GM12878 (cell line): ENCODE results near the gene PREP. TPM values are rescaled to one million over a fixed set of nuclear protein-coding genes. Genes with fewer than 3 reads are reported as not detected.

Experiments used
- ATAC-seq: fragments of 200-7000 bp; cut with Tn5 transposase; 3 replicates; pipeline ENCODE4 v1.9.1; 2020; ENCODE audit warnings: mild to moderate bottlenecking, moderate library complexity
- BruUV-seq: library from RNA; stranded (reverse); fragments of 400-500 nt; replicated peaks from 2 replicates; lab custom pipeline; 2021; lab: Mats Ljungman, UMichigan
- CTCF ChIA-PET: fragments of 300-600 bp; sonication (Branson Sonifier 250); formaldehyde crosslinking; extraction: SDS; loops from one replicate; lab custom pipeline; 2021; ENCODE audit warnings: inconsistent platforms; lab: Yijun Ruan, JAX
- POLR2A ChIA-PET: fragments of 350-600 bp; formaldehyde crosslinking; extraction: SDS; loops from one replicate; lab custom pipeline; 2021; ENCODE audit warnings: inconsistent platforms; lab: Charles Lee
- RAD21 ChIA-PET: fragments of 300-600 bp; sonication (Branson Sonifier 250); formaldehyde crosslinking; loops from one replicate; lab custom pipeline; 2023; ENCODE audit warnings: antibody characterized with exemption; ENCODE audit not compliant: unreplicated experiment; lab: Charles Lee
- SMC1A ChIA-PET: fragments of 300-600 bp; sonication (Branson Sonifier 250); formaldehyde crosslinking; loops from one replicate; lab custom pipeline; 2023; ENCODE audit not compliant: unreplicated experiment, uncharacterized antibody; lab: Charles Lee
- DNase-seq: peaks from one replicate; pipeline ENCODE4 v3.0.0-alpha.2; 2011; ENCODE audit warnings: low read depth, low spot score
- FAIRE-seq: peaks from 3 replicates; lab custom pipeline; 2011; peaks lifted over from hg19 to GRCh38; lab: Jason Lieb, UNC
- H2AFZ ChIP-seq: 2 replicates; pipeline ENCODE4 v1.6.0; 2011; ENCODE audit warnings: low read depth, low read length, control low read depth; ENCODE audit not compliant: control insufficient read depth
- H3K27ac ChIP-seq: 2 replicates; pipeline ENCODE4 v1.5.1; 2011; ENCODE audit warnings: control low read depth; ENCODE audit not compliant: control insufficient read depth, insufficient read depth
- H3K27me3 ChIP-seq, 2 experiments: replicated peaks in 1 of 2; 2 replicates each; pipeline versions ENCODE4 v1.6.0 to v1.6.1; 2011; ENCODE audit warnings: low read length in 1 of 2; ENCODE audit not compliant: control insufficient read depth in 2 of 2, insufficient read depth in 2 of 2
- H3K36me3 ChIP-seq, 2 experiments: 2 replicates each; pipeline ENCODE4 v1.5.1; 2011; ENCODE audit warnings: low read length in 1 of 2; ENCODE audit not compliant: control insufficient read depth in 2 of 2, insufficient read depth in 2 of 2
- H3K4me1 ChIP-seq: 2 replicates; pipeline ENCODE4 v1.6.1; 2011; ENCODE audit warnings: mild to moderate bottlenecking, low read length, moderate library complexity, mixed read lengths; ENCODE audit not compliant: control insufficient read depth, insufficient read depth
- H3K4me2 ChIP-seq: 2 replicates; pipeline ENCODE4 v1.6.0; 2011; ENCODE audit warnings: control low read depth; ENCODE audit not compliant: control insufficient read depth, insufficient read depth
- H3K4me3 ChIP-seq: fragments of 200-600 bp; sonication (generic); 2 replicates; pipeline ENCODE4 v1.5.1; 2016
- H3K79me2 ChIP-seq: 2 replicates; pipeline ENCODE4 v1.6.0; 2011; ENCODE audit warnings: low read length; ENCODE audit not compliant: control insufficient read depth, insufficient read depth
- H3K9ac ChIP-seq: 2 replicates; pipeline ENCODE4 v1.8.0; 2011; ENCODE audit warnings: low read length, control low read depth, mixed read lengths; ENCODE audit not compliant: control insufficient read depth, insufficient read depth
- H3K9me3 ChIP-seq: replicated peaks from 3 replicates; pipeline ENCODE4 v1.5.1; 2011; ENCODE audit warnings: mild to moderate bottlenecking, low read length; ENCODE audit not compliant: control insufficient read depth, insufficient read depth
- H4K20me1 ChIP-seq: 2 replicates; pipeline ENCODE4 v1.6.0; 2011; ENCODE audit not compliant: control insufficient read depth, insufficient read depth
- ASH2L ChIP-seq: fragments of 300-600, 200-600 bp; sonication (generic); IDR thresholded peaks from 2 replicates; pipeline ENCODE4 v1.6.1; 2017; ENCODE audit warnings: low read depth, mild to moderate bottlenecking, borderline replicate concordance
- BACH1 ChIP-seq: fragments of 450-650 bp; IDR thresholded peaks from 2 replicates; pipeline ENCODE4 v1.6.1; 2017; ENCODE audit warnings: mild to moderate bottlenecking, borderline replicate concordance
- NFYA ChIP-seq: IDR thresholded peaks from 2 replicates; pipeline ENCODE4 v1.6.1; 2011; ENCODE audit warnings: low read depth, mild to moderate bottlenecking, low read length, improper control_type of control experiment, borderline replicate concordance
- POLR2A ChIP-seq: IDR thresholded peaks from 2 replicates; pipeline ENCODE4 v1.6.1; 2011; ENCODE audit warnings: low read depth, mild to moderate bottlenecking, low read length
- POLR2AphosphoS5 ChIP-seq: IDR thresholded peaks from 2 replicates; pipeline ENCODE4 v1.6.1; 2011; ENCODE audit warnings: mild to moderate bottlenecking, low read length, inconsistent platforms
- TCF7 ChIP-seq: IDR thresholded peaks from 2 replicates; pipeline ENCODE4 v1.6.1; 2014; ENCODE audit warnings: antibody characterized with exemption, borderline replicate concordance
- ZNF24 ChIP-seq: fragments of 450-650 bp; IDR thresholded peaks from 2 replicates; pipeline ENCODE4 v1.6.1; 2017; ENCODE audit warnings: antibody characterized with exemption, mild to moderate bottlenecking
- ZNF384 ChIP-seq: IDR thresholded peaks from 2 replicates; pipeline ENCODE4 v1.6.1; 2012; ENCODE audit warnings: low read depth, mild to moderate bottlenecking, low read length, improper control_type of control experiment, borderline replicate concordance
- ZSCAN29 ChIP-seq: fragments of 450-650 bp; IDR thresholded peaks from 2 replicates; pipeline ENCODE4 v1.6.1; 2017; ENCODE audit warnings: mild to moderate bottlenecking, moderate library complexity
- WGBS: methylation state at CpG from one replicate; pipeline ENCODE4 v1.1.6; 2016; ENCODE audit warnings: low lambda C conversion rate; ENCODE audit not compliant: insufficient replicate concordance, insufficient coverage; ENCODE audit errors: missing lambda C conversion rate; 5-methylcytosine and 5-hydroxymethylcytosine counted together
- in situ Hi-C: fragments of 300-500 bp; cut with MboI; formaldehyde crosslinking; loops from 9 replicates; pipeline ENCODE4 v1.14.3; 2018; ENCODE audit warnings: mixed read lengths
- intact Hi-C: fragments of 100-400 bp; cut with micrococcal nuclease; formaldehyde crosslinking; loops from one replicate; pipeline ENCODE4 v1.14.2; 2022; ENCODE audit not compliant: unreplicated experiment
- polyA plus RNA-seq, 11 experiments: library from polyadenylated mRNA; depleted of rRNA in 4 of 11; unstranded in 6 of 11; stranded (reverse) in 5 of 11; fragments of >200 nt; fragmentation: Nextera tagmentation in 4 of 11; fragmentation: Illumina TruSeq in 1 of 11; extraction: Ambion mirVana in 4 of 11; extraction: Trizol in 1 of 11; gene quantifications; 1 replicate in 1 of 11; 2 replicates in 10 of 11; pipeline versions ENCODE4 v1.2.1 to v1.2.3, GENCODE V29; 2011 to 2016; ENCODE audit warnings: inconsistent platforms in 2 of 11, missing spikeins in 2 of 11, low read depth in 1 of 11
- total RNA-seq, 4 experiments: library from RNA; depleted of rRNA in 3 of 4; stranded (reverse); fragments of >200 nt in 3 of 4; fragmentation: Illumina TruSeq in 1 of 4; extraction: Trizol in 1 of 4; gene quantifications; 2 replicates each; pipeline versions ENCODE4 v1.2.1 to v1.2.3, GENCODE V29; 2013 to 2021
- TF ChIP-seq, protein P1 (sequence below): fragments of 450-650 bp; IDR thresholded peaks from 2 replicates; pipeline ENCODE4 v1.6.1; 2017; ENCODE audit warnings: mild to moderate bottlenecking, moderate library complexity
- TF ChIP-seq, protein P2 (sequence below): fragments of 450-650 bp; IDR thresholded peaks from 2 replicates; pipeline ENCODE4 v1.6.1; 2017; ENCODE audit warnings: borderline replicate concordance
- TF ChIP-seq, protein P3 (sequence below): IDR thresholded peaks from 2 replicates; pipeline ENCODE4 v1.6.1; 2012; ENCODE audit warnings: low read depth, low read length, improper control_type of control experiment
- TF ChIP-seq, protein P4 (sequence below): fragments of 450-650 bp; IDR thresholded peaks from 2 replicates; pipeline ENCODE4 v1.6.1; 2017; ENCODE audit warnings: mild to moderate bottlenecking, low read depth, inconsistent platforms; ENCODE audit not compliant: poor library complexity, severe bottlenecking
- TF ChIP-seq, protein P5 (sequence below): fragments of 450-650 bp; IDR thresholded peaks from 2 replicates; pipeline ENCODE4 v1.6.1; 2014; ENCODE audit warnings: mild to moderate bottlenecking

Gene PREP
- total and polyA plus RNA-seq, 10 of the 15 experiments (the other 5 are each of a cell fraction or from before 2014, with no cell fraction given) = 6.5 to 33.6 (median 18.1) TPM

DNA sequence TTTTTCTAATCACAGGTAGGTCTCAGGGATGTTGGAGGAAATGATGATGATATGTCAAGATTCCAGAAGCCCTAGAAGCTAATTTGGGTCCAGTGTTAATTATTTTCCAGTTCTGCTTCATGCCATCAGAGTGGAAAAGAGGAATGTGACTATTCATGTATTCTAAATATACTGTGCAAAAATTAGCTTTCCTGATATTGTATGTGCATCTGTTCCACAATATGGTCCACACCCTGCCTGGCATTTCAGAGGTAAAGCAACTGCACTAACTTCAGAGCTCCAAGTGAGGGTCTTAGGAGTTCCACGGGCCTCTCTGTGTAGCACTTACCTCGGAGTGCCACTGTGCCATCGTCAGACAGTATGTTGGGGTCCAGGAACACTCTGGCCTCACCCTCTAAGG, 27.1 kb downstream of the PREP start:
- Histone ChIP-seq H3K36me3 (peaks cover 3 to 9% of the 10 kb centered on the region in 2 experiments; a peak in 3 of 4 replicates), H3K9me3 (no peaks in the 10 kb centered on the region), H4K20me1 (no peaks in the 10 kb centered on the region), H3K9ac (no peak overlapping the region), H3K4me2 (no peak overlapping the region), H3K27ac (no peak overlapping the region), H3K79me2 (no peaks in the 10 kb centered on the region; the same call in 1 of the 2 replicates), H3K4me3 (no peak overlapping the region), H3K27me3 (no peaks in the 10 kb centered on the region), H2AFZ (no peak overlapping the region), H3K4me1 (no peaks in the 10 kb centered on the region)
- SMC1A ChIA-PET = interaction anchor here (0.6 to 1.6 kb wide), 4 partner anchors 12 to 835 kb away, joined by 3 to 6 read pairs (median 3); no protein-coding TSS in a partner anchor
- 94% methylated on average over 3 of the region's 3 CpGs for WGBS
- BruUV-seq = no TSS peak
- TF ChIP-seq, protein P1, sequence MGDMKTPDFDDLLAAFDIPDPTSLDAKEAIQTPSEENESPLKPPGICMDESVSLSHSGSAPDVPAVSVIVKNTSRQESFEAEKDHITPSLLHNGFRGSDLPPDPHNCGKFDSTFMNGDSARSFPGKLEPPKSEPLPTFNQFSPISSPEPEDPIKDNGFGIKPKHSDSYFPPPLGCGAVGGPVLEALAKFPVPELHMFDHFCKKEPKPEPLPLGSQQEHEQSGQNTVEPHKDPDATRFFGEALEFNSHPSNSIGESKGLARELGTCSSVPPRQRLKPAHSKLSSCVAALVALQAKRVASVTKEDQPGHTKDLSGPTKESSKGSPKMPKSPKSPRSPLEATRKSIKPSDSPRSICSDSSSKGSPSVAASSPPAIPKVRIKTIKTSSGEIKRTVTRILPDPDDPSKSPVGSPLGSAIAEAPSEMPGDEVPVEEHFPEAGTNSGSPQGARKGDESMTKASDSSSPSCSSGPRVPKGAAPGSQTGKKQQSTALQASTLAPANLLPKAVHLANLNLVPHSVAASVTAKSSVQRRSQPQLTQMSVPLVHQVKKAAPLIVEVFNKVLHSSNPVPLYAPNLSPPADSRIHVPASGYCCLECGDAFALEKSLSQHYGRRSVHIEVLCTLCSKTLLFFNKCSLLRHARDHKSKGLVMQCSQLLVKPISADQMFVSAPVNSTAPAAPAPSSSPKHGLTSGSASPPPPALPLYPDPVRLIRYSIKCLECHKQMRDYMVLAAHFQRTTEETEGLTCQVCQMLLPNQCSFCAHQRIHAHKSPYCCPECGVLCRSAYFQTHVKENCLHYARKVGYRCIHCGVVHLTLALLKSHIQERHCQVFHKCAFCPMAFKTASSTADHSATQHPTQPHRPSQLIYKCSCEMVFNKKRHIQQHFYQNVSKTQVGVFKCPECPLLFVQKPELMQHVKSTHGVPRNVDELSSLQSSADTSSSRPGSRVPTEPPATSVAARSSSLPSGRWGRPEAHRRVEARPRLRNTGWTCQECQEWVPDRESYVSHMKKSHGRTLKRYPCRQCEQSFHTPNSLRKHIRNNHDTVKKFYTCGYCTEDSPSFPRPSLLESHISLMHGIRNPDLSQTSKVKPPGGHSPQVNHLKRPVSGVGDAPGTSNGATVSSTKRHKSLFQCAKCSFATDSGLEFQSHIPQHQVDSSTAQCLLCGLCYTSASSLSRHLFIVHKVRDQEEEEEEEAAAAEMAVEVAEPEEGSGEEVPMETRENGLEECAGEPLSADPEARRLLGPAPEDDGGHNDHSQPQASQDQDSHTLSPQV = no peak
- TF ChIP-seq ZNF24 = no peak
- no peak for TF ChIP-seq ZSCAN29
- TF ChIP-seq NFYA = no peak
- TF ChIP-seq, protein P2, sequence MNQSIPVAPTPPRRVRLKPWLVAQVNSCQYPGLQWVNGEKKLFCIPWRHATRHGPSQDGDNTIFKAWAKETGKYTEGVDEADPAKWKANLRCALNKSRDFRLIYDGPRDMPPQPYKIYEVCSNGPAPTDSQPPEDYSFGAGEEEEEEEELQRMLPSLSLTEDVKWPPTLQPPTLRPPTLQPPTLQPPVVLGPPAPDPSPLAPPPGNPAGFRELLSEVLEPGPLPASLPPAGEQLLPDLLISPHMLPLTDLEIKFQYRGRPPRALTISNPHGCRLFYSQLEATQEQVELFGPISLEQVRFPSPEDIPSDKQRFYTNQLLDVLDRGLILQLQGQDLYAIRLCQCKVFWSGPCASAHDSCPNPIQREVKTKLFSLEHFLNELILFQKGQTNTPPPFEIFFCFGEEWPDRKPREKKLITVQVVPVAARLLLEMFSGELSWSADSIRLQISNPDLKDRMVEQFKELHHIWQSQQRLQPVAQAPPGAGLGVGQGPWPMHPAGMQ = no peak
- TF ChIP-seq, protein P3, sequence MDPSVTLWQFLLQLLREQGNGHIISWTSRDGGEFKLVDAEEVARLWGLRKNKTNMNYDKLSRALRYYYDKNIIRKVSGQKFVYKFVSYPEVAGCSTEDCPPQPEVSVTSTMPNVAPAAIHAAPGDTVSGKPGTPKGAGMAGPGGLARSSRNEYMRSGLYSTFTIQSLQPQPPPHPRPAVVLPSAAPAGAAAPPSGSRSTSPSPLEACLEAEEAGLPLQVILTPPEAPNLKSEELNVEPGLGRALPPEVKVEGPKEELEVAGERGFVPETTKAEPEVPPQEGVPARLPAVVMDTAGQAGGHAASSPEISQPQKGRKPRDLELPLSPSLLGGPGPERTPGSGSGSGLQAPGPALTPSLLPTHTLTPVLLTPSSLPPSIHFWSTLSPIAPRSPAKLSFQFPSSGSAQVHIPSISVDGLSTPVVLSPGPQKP = no peak
- TF ChIP-seq, protein P4, sequence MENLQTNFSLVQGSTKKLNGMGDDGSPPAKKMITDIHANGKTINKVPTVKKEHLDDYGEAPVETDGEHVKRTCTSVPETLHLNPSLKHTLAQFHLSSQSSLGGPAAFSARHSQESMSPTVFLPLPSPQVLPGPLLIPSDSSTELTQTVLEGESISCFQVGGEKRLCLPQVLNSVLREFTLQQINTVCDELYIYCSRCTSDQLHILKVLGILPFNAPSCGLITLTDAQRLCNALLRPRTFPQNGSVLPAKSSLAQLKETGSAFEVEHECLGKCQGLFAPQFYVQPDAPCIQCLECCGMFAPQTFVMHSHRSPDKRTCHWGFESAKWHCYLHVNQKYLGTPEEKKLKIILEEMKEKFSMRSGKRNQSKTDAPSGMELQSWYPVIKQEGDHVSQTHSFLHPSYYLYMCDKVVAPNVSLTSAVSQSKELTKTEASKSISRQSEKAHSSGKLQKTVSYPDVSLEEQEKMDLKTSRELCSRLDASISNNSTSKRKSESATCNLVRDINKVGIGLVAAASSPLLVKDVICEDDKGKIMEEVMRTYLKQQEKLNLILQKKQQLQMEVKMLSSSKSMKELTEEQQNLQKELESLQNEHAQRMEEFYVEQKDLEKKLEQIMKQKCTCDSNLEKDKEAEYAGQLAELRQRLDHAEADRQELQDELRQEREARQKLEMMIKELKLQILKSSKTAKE = no peak
- TF ChIP-seq, protein P5, sequence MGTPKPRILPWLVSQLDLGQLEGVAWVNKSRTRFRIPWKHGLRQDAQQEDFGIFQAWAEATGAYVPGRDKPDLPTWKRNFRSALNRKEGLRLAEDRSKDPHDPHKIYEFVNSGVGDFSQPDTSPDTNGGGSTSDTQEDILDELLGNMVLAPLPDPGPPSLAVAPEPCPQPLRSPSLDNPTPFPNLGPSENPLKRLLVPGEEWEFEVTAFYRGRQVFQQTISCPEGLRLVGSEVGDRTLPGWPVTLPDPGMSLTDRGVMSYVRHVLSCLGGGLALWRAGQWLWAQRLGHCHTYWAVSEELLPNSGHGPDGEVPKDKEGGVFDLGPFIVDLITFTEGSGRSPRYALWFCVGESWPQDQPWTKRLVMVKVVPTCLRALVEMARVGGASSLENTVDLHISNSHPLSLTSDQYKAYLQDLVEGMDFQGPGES = no peak
- no peak for TF ChIP-seq POLR2A
- TF ChIP-seq POLR2AphosphoS5 = no peak
- no peak for TF ChIP-seq TCF7
- no peak for TF ChIP-seq ASH2L
- no peak for TF ChIP-seq ZNF384
- TF ChIP-seq BACH1 = no peak
- CTCF ChIA-PET = interaction anchor here (1.3 kb wide), 1 partner anchor 56 kb away, joined by 3 read pairs; no protein-coding TSS in a partner anchor
- ATAC-seq (no peak), DNase-seq (no peak), FAIRE-seq (no peak)
- in situ Hi-C loops = no loop called here
- POLR2A ChIA-PET = no interaction called here
- RAD21 ChIA-PET = no interaction called here
- intact Hi-C loops = no loop called here
